Measurements from ENCODE around the gene GLRX. TPM values are rescaled to one million over a fixed set of nuclear protein-coding genes. Genes with fewer than 3 reads are reported as not detected.

Gene GLRX
- polyA plus RNA-seq, 1 donor (not counting 4 experiments of a cell fraction or from before 2014, with no cell fraction given), result 15.6 TPM

GRCh38 chr5:95868136-95868535, 45.6 kb upstream of the GLRX start:
- Histone ChIP-seq H2AFZ (ENCODE audit: control insufficient read depth, low read length) (no peak overlapping the region), H3K9ac (ENCODE audit: control insufficient read depth, extremely low read depth, insufficient read depth, low read length) (no peak overlapping the region), H3K9me1 (ENCODE audit: control insufficient read depth, extremely low read depth, insufficient read depth, low read length) (no peaks in the 10 kb centered on the region), H3K79me2 (ENCODE audit: control insufficient read depth, insufficient read depth, low read length) (no peaks in the 10 kb centered on the region), H3K4me3 (ENCODE audit: control insufficient read depth in 2 of 3, extremely low read depth in 1 of 3, insufficient read depth in 2 of 3, low read depth in 1 of 3, low read length in 3 of 3) (no peak overlapping the region), H3K9me3 (ENCODE audit: control insufficient read depth, low read depth, low read length) (no peaks in the 10 kb centered on the region), H3K36me3 (ENCODE audit: control insufficient read depth in 2 of 2, extremely low read depth in 1 of 2, insufficient read depth in 2 of 2, low read length in 2 of 2) (no peaks in the 10 kb centered on the region), H3K27me3 (ENCODE audit: control insufficient read depth, extremely low read depth, insufficient read depth, low read length) (no peaks in the 10 kb centered on the region), H3K4me1 (ENCODE audit: control insufficient read depth, extremely low read depth, insufficient read depth, low read length) (peaks cover 19% of the 10 kb centered on the region), H3K27ac (ENCODE audit: control insufficient read depth, insufficient read depth, low read length) (no peak overlapping the region), H3K4me2 (ENCODE audit: control insufficient read depth, extremely low read depth, insufficient read depth, low read depth, low read length) (no peak overlapping the region), H4K20me1 (ENCODE audit: control insufficient read depth, extremely low read depth, insufficient read depth, low read length) (no peaks in the 10 kb centered on the region)
- no peak for TF ChIP-seq EZH2 (IDR thresholded peaks at IDR 0.05; ENCODE audit: low read length)
- no peak for TF ChIP-seq CTCF (optimal IDR thresholded peaks at IDR 0.05 in 1 of 3, IDR thresholded peaks at IDR 0.05 in 1 of 3, conservative IDR thresholded peaks at IDR 0.05 in 1 of 3; ENCODE audit: extremely low read depth in 1 of 3, insufficient read depth in 2 of 3, low read length in 3 of 3)
- DNase-seq (ENCODE audit: low read depth, low spot score), result no peak
- FAIRE-seq, result no peak
- dilution Hi-C loops (cut with MboI; ENCODE audit: extremely low pct_ligation_motif_present, low sequenced_read_pairs), result no loop called here

- FAIRE-seq (no peak), DNase-seq (ENCODE audit: low read depth, low spot score) (no peak)
- Histone ChIP-seq H3K79me2 (ENCODE audit: control insufficient read depth, insufficient read depth, low read length) (no peaks in the 10 kb centered on the region), H3K4me2 (ENCODE audit: control insufficient read depth, extremely low read depth, insufficient read depth, low read depth, low read length) (no peak overlapping the region), H3K27ac (ENCODE audit: control insufficient read depth, insufficient read depth, low read length) (no peak overlapping the region), H3K4me1 (ENCODE audit: control insufficient read depth, extremely low read depth, insufficient read depth, low read length) (peaks cover 34% of the 10 kb centered on the region), H4K20me1 (ENCODE audit: control insufficient read depth, extremely low read depth, insufficient read depth, low read length) (no peaks in the 10 kb centered on the region), H3K9me3 (ENCODE audit: control insufficient read depth, low read depth, low read length) (no peaks in the 10 kb centered on the region), H2AFZ (ENCODE audit: control insufficient read depth, low read length) (no peak overlapping the region), H3K9me1 (ENCODE audit: control insufficient read depth, extremely low read depth, insufficient read depth, low read length) (no peaks in the 10 kb centered on the region), H3K27me3 (ENCODE audit: control insufficient read depth, extremely low read depth, insufficient read depth, low read length) (no peaks in the 10 kb centered on the region), H3K36me3 (ENCODE audit: control insufficient read depth in 2 of 2, extremely low read depth in 1 of 2, insufficient read depth in 2 of 2, low read length in 2 of 2) (no peaks in the 10 kb centered on the region), H3K9ac (ENCODE audit: control insufficient read depth, extremely low read depth, insufficient read depth, low read length) (no peak overlapping the region), H3K4me3 (ENCODE audit: control insufficient read depth in 2 of 3, extremely low read depth in 1 of 3, insufficient read depth in 2 of 3, low read depth in 1 of 3, low read length in 3 of 3) (no peak overlapping the region)
- TF ChIP-seq EZH2 (IDR thresholded peaks at IDR 0.05; ENCODE audit: low read length) (no peak), CTCF (optimal IDR thresholded peaks at IDR 0.05 in 1 of 3, IDR thresholded peaks at IDR 0.05 in 1 of 3, conservative IDR thresholded peaks at IDR 0.05 in 1 of 3; ENCODE audit: extremely low read depth in 1 of 3, insufficient read depth in 2 of 3, low read length in 3 of 3) (no peak)
- dilution Hi-C loops (cut with MboI; ENCODE audit: extremely low pct_ligation_motif_present, low sequenced_read_pairs), result no loop called here
Observed at GRCh38 chr5:95866435-95867040, 44.0 kb upstream of the GLRX start.
